GM19035 (cell line): Measurements from ENCODE around the gene MYEF2.
A peak's percentile ranks its signal among the peaks of the same experiment; 100 is the strongest.

Source experiments
- ATAC-seq: cut with Tn5 transposase; IDR thresholded peaks from one replicate; pipeline ENCODE4 v1.9.1; 2021; ENCODE audit not compliant: unreplicated experiment

The MYEF2 gene

GRCh38 chr15:48147358-48147757, 30.7 kb downstream of the MYEF2 start:
- ATAC-seq: no peak

GRCh38 chr15:48145923-48146322, 32.2 kb downstream of the MYEF2 start:
- ATAC-seq: no peak

GRCh38 chr15:48144889-48145288, 33.2 kb downstream of the MYEF2 start:
- ATAC-seq: peak; percentile 56

- no peak for ATAC-seq
Measured at GRCh38 chr15:48143856-48144255, 34.2 kb downstream of the MYEF2 start.

- ATAC-seq: no peak
Measured at GRCh38 chr15:48132874-48133273, 45.2 kb downstream of the MYEF2 start.

- no peak for ATAC-seq
Measured at GRCh38 chr15:48131324-48131723, 46.8 kb downstream of the MYEF2 start.

GRCh38 chr15:48126667-48127355, 51.3 kb downstream of the MYEF2 start:
- no peak for ATAC-seq

GRCh38 chr15:48121849-48122248, 56.2 kb downstream of the MYEF2 start:
- ATAC-seq: no peak

- ATAC-seq: no peak
Measured at GRCh38 chr15:48120745-48121144, 57.4 kb downstream of the MYEF2 start, which contains the start of gene SLC24A5. SLC24A5 (plus strand) TSS chr15:48120990; CDS start chr15:48121045, 55 bp downstream.

- no peak for ATAC-seq
Measured at GRCh38 chr15:48119277-48119676, 58.8 kb downstream of the MYEF2 start.

GRCh38 chr15:48112242-48112641, 65.9 kb downstream of the MYEF2 start:
- ATAC-seq: no peak

- ATAC-seq: no peak
Measured at GRCh38 chr15:48109856-48110531, 68.1 kb downstream of the MYEF2 start.

GRCh38 chr15:48109212-48109611, 68.9 kb downstream of the MYEF2 start:
- no peak for ATAC-seq

GRCh38 chr15:48105936-48106335, 72.2 kb downstream of the MYEF2 start:
- no peak for ATAC-seq

GRCh38 chr15:48103647-48104046, 74.4 kb downstream of the MYEF2 start:
- no peak for ATAC-seq

GRCh38 chr15:48102167-48102566, 75.9 kb downstream of the MYEF2 start:
- no peak for ATAC-seq

- ATAC-seq: no peak
Measured at GRCh38 chr15:48101376-48101961, 76.6 kb downstream of the MYEF2 start.

- no peak for ATAC-seq
Measured at GRCh38 chr15:48097264-48097663, 80.8 kb downstream of the MYEF2 start.

GRCh38 chr15:48096813-48097212, 81.3 kb downstream of the MYEF2 start:
- no peak for ATAC-seq

GRCh38 chr15:48096355-48096786, 81.7 kb downstream of the MYEF2 start:
- peak; percentile 65 for ATAC-seq

- no peak for ATAC-seq
Measured at GRCh38 chr15:48091522-48091921, 86.6 kb downstream of the MYEF2 start.

- ATAC-seq: no peak
Measured at GRCh38 chr15:48090666-48091065, 87.4 kb downstream of the MYEF2 start.
